WTC11 (cell line): ENCODE measurements around the gene REEP3.

Source experiments
- CTCF ChIP-seq: fragments of 200-600 bp; IDR thresholded peaks from 2 replicates; pipeline ENCODE4 v1.8.0; 2022; ENCODE audit warnings: antibody characterized with exemption
- NR2C2 ChIP-seq: sonication (generic); formaldehyde crosslinking; IDR thresholded peaks from 2 replicates; pipeline ENCODE4 v1.8.0; 2022; ENCODE audit warnings: mild to moderate bottlenecking, missing genetic modification reagents
- PRDM15 ChIP-seq: sonication (generic); formaldehyde crosslinking; IDR thresholded peaks from 2 replicates; pipeline ENCODE4 v1.8.0; 2022; ENCODE audit warnings: missing genetic modification reagents
- PRRX2 ChIP-seq: fragments of 250-450 bp; sonication (Bioruptor Pico); IDR thresholded peaks from 2 replicates; pipeline ENCODE4 v1.8.0; 2021; ENCODE audit warnings: mild to moderate bottlenecking
- ZNF219 ChIP-seq: sonication (generic); formaldehyde crosslinking; IDR thresholded peaks from 2 replicates; pipeline ENCODE4 v1.8.0; 2023; ENCODE audit warnings: missing genetic modification reagents, mild to moderate bottlenecking, borderline replicate concordance
- ZNF232 ChIP-seq: sonication (generic); formaldehyde crosslinking; IDR thresholded peaks from 2 replicates; pipeline ENCODE4 v1.8.0; 2022; ENCODE audit warnings: mild to moderate bottlenecking, missing genetic modification reagents
- ZNF425 ChIP-seq: fragments of 250-450 bp; sonication (Bioruptor Pico); conservative IDR thresholded peaks from 2 replicates; pipeline ENCODE4 v1.9.0; 2021; ENCODE audit warnings: mild to moderate bottlenecking

- TF ChIP-seq CTCF: no peak
- no peak for TF ChIP-seq PRDM15 (CRISPR knock-in tag)
- TF ChIP-seq ZNF219 (CRISPR knock-in tag): no peak
- TF ChIP-seq NR2C2: no peak
- no peak for TF ChIP-seq ZNF425 (CRISPR knock-in tag)
- no peak for TF ChIP-seq ZNF232 (CRISPR knock-in tag)
- no peak for TF ChIP-seq PRRX2 (CRISPR knock-in tag)
Observed at GRCh38 chr10:63553031-63553430, 31.8 kb downstream of the REEP3 start.
